Measurements from ENCODE around the gene PPP2R2C. TPM values are rescaled to one million over a fixed set of nuclear protein-coding genes. Genes with fewer than 3 reads are reported as not detected.
A peak's percentile ranks its signal among the peaks of the same experiment; 100 is the strongest.

The PPP2R2C gene
- total RNA-seq, 1 experiment from 2014 or later: under 0.01 TPM

DNA sequence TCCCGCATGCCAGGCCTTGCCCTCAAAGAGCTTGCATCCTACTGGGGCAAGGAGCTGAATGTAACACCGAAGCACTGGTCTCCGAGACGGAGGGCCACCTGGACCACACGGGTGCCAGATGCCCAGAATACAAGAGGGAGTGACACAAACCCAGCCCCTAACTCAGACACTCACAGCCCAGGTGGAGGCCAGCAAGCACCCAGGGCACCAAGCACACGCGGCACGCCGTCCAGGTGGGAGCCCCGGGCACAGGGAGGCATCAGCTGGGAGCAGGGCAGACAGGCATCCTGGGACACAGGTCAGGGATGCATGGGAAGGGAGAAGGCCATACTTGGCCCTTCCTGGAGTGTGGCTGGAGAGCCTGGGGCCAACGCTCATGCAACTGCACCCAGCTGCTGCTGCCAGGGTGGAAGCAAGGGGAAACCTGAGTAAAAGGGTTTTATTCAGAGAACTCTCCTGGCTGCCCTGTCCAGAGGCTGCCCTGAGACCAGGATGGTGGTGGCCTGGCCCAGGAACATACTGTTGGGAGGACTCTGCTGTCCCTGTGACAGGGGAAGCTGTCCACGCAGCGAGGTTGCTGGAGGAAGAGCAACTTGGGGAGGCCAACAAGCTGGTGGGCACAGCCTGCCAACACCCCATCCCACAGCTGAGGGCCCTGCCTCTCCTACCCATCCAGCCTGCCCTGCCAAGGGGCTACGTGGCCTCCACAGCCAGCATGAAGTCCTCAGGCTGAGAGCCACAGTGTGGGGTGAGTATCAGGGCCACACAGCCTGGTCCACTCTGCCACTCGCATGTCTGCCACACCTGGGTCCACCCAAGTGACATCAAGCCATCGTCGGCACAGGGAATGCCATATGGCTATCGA is 22.2 kb upstream of the PPP2R2C start:
- no peak for DNase-seq (ENCODE audit: low read depth)

DNA sequence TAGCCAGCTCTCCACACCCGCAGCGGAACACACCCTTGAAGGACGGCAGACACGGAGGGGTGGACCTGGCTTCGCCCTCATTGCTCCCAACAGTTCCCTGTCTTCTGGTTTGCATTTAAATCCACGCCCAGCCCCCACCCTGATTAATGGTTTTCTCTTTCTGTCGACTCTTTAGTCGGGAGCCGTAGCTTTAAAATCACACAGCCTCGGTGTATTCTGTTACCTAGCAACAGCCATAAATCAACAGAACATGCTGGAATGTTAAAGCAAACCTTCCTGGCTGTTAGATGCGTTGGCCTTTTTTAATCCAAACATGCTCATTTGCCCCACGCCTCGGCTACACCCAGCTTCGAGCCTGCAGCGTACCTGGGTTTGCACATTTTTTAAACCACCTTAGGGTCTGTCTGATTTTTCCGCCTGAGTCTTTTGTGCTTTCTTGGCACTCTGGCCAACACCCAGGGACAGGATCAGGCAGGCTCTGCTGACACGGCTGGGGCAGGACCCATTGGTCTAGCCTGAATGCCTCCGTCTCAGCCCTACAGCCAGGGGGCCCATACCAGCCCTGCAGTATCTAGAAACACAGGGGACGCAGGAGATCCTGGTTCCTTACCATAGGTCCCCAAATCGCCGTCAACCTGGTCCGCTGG is 21.4 kb upstream of the PPP2R2C start:
- peak; percentile 12 for DNase-seq (ENCODE audit: low read depth)

DNA sequence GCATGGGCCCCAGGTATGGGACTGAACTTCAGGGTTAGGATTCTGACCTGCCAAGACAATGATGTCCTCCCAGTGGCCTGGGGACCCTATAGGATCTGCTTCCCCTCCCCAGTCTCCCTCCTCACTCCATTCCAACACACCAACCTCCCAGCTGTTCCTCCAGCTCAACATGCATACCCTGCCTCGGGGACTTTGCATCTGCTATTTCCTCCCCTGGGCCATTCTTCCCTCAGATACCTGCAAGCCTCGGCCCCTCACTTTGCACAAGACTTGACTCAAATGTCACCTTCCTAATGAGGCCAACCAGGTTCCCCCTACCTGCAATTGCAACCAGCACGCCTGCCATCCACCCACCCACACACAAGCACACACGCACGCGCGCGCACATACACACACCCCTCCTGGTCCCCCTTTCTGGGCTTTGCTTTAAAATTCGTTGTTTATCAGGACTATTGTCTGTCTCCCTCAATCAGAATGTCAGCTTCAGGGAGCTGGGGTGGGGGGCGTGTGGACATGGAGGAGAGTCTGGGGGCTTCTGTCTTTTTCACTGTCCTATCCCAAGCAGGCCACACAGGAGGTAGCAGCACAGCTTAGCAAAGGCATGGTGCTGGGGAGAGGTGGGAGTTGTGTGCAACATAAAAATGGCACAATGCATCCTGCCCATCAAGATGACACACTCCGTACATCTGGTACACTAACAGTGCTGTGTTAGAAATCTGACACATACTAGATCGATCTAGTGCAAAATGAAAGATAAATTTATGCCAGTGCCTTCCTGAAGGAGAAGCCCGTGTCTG is 20.6 kb upstream of the PPP2R2C start:
- DNase-seq (ENCODE audit: low read depth): no peak

DNA sequence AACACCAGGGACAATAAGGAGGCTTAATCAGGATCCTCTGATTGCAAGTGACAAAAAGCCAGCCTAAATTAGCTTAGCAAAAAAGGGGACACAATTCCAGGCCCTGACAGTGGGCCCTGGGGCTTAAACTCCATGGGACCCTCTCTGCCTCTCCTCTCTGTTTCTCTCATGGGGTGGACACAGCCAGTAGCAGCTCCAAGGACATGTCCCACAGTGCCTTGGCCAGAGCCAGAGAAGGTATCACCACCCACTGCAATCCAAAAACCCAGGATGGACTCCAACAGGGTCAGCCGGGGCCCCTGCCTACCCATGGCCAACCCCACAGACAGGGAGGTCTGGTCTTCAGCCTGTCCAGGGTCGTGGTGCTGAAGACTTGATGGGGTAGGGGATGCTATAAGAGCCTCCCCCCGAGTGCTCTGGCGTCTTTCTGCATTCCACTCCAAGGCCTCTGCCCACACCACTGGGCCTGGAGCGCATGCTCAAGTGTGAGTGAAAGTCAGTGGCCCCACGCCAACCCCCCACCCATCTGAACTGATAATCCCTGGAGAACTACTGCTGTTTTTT is 19.7 kb upstream of the PPP2R2C start:
- DNase-seq (ENCODE audit: low read depth): no peak

DNA sequence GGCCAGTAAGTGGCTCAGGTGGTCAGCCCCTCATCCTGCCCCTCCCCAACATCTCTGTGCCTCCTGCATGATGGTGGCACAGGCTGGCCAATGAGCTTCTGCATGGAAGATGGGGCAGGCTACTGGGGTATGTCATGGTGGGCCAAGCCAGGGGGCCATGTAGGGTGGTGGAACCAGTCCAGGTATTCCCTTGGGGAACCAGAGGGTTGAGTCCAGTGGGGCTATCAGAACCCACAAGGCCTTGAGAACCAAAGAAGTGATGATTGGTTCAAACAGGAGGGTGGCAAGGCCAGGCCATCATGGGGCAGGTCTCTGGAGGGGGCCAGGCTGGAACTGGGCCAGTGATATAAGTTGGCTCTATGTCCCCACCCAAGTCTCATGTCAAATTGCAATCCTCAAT is 18.8 kb upstream of the PPP2R2C start:
- DNase-seq (ENCODE audit: low read depth): no peak

DNA sequence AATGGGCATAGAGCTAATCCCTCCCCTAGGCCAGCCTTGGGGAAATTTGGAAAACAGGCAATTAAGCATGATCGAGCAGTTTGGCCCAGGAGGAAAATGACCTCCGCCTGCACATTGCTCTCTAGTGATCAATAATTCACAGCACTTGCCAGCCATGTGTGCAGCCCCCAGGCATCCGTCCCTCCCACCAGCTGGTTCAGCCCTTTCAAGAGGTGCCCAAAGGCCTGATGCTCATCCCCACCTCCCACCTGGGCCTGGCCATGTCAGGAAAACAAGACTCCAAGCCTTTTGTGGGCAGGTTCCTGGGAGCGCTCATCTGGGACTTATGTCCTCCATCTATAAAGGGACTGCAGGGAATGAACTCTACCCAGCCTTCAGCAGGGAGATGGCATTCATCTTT is 17.5 kb upstream of the PPP2R2C start:
- no peak for DNase-seq (ENCODE audit: low read depth)

DNA sequence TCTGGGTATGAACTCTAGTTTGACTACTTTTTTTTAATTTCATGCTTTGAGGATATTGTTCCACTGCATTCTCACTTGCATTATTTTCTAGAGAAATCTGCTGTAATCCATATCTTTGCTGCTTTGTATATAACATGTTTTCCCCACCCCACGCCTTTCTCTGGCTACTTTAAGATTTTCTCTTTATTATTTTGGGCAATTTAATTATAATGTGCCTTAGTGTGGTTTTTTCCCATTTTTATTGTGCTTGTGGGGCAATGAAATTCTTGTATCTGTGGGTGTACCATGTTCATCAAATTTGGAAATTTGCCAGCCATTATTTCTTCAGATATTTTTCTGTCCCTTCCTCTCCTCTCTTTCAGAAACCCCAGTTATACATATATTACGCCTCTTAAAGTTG is 15.1 kb upstream of the PPP2R2C start:
- no peak for DNase-seq (ENCODE audit: low read depth)

DNA sequence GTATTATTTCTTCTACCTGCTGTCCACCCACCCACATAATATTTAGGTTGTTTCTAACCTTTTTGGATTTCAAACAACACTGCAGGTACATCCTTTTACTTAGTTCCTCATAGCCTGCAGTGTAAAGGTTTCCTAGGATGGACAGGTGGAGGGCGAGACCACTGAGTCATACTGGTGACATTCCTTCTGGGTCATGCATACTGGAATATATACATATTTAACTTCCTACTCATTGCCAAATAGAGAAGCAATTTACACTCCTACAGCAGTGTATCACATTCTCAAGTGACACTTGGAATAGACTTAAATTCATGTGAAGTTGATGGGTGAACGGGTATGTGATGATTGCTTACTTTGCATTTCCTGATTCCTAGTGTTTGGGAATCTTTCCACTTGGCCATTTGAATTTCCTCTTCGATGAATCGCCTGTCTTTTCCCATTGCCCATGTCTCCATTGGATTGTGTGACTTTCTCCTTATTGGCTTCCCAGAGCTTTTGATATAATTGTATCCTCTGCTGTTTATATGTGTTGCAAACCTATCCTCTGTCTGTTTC is 8.2 kb upstream of the PPP2R2C start:
- DNase-seq (ENCODE audit: low read depth): no peak

DNA sequence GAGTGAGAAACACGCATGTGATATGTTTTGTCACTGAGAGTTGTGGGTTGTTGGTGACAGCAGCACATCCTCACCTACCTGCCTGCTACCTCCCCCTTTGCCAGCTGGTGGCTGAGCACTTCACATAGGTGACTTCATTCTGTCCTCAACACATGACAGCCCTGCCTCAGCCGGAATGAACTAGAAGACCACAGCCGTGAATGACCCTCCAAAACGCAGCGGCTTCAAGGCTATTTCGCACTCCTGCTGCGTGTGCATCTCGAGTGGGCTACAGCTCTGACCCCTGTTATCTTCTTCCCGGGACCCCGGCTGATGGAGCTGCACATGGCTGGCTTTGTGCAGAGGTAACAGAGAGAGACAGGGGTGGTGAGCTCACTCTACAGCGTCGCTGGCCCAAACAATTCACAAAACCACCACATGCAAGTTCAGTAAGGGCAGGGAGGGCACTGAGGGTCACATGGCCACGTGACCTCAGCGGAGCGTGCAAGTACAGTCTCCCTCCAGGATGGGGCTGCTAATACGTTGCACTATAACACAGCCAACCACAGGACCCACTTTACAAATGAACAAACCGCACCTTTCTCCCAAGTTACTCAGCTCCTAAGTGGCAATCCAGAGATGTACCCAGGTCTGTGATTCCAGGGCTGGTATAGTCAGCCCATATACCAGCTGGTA is 6.3 kb upstream of the PPP2R2C start:
- DNase-seq (ENCODE audit: low read depth): no peak

DNA sequence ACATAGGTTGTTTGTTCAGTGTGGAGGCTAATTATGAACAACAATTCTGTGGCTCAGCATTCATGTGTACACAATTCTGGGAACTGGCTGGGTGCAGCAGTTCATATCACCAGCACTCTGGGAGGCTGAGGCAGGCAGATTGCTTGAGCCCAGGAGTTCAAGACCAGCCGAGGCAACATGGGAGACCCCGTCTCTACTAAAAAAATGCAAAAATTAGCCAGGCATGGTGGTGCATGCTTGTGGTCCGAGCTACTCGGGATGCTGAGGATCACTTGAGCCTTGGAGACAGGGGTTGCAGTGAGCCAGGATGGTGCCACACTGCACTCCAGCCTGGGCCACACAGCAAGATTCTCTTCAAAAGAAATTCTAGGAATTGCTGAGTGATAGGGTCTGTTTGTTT is 4.5 kb upstream of the PPP2R2C start:
- DNase-seq (ENCODE audit: low read depth): no peak

DNA sequence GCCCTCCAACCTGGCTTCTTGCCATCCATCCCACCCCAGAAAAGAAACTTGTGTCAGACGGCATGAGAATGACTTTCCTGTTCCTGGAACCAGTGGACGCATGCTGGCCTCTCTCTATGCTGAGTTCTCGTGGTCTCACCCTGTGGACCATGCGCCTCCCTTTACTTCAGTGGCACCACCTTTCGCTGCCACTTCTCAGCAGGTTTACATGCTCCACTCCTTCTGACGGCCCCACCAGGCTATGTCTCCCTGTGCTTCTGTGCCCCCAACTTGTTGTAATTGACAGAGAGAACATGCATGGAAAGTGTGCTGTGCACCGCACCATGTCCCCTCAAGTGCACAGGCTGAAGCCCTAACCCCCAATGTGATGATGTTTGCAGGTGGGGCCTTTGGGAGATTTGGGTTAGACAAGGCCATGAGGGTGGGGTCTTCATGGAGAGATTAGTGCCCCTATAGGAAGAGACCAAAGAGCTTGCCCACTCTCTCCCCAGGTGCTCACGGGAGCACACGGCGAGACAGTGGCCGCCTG is 3.1 kb upstream of the PPP2R2C start:
- no peak for DNase-seq (ENCODE audit: low read depth)

DNA sequence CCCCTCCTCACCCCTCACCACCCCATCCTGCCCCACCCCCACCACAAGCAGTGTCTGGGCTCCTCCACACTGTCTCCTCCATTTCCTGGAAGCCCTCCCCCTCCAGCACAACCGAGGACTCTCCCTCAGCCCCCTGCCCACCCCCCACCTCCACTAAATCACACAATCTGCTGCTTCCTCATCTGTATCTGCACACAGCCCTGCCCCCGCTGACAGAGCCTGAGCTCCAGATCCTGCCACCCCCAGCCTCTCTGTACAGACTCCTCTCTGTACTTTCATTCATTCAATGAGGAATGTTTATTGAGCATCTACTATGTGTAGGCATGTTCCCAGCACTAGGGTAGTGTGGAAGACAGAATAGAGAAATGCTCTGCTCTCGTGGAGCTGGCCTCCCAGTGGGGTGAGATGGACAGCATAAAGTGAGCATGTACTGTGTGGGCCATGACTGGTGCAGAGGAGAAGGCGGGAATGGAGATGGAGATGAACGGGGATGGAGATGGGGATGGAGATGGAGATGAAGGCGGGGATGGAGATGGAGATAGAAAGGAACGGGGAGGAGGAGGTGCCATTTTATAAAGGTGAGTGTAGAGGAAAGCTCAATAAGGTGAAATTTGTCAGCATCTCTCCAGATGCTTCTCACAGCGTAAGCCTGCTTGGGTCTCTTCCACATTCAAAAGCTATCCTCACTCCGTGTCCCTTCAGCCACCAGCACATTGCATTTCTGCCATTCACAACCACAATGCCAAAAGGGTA is 2.5 kb upstream of the PPP2R2C start:
- no peak for DNase-seq (ENCODE audit: low read depth)

DNA sequence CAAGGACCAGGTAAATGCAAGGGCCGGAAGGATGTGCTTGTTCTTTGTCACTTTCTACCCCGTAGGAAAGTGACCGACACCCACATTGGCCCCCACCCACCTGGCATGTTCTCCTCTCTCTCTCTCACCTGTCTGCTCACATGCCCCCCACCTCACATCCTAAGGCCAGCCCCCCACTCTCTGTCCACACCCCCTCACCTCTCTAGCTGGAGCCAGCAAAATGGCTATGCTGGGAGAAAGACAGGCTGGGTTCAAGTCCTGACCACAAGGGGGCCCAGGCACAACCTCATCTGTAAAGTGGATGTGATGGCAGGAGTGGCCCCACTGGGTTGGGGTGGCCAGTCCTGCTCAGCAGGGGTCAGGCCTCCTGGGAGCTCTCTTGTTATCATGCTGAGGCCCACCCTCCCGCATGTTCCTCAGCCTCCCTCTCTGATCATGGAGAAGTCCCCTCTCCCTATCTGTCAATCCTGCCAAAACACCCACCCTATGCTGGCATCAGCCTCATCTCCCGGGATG is 1.7 kb upstream of the PPP2R2C start:
- no peak for DNase-seq (ENCODE audit: low read depth)

DNA sequence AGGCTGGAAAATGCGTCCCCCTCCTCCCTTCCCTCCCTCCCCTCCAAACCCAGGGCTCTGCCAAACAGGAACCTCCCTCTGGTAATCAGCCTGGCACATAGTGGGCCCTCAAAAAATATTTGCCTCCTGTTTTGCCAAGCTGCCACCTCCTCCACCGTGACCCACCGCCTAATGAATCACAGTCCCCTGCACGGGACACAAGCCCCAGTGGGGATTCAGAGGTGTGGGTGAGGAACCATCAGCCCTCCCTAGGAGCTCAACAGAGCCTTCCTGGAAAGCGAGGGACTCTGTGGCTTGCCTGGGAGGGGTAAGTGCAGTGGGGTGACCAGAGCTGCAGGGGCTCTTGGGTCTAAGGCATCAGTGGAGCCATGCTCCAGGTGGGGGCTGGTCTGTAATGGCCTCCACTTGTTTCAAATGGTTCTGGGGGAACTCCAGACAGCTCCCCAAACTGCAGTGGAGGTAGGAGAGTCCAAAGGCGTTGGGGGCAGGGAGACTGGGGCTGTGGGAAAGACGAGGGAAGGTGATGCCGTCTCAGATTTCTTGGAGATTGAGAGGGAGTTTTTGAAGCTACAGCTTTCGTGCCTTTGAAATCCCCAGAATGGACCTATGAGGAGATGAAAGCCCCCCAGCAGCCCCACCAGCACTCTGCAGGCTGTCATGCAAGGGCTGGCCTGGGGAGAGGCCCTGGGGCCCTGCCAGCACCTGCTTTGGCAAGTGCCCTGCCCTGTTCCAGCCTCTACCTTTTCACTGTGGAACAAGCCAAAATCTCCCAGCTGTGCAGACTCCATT is 1.0 kb upstream of the PPP2R2C start:
- no peak for DNase-seq (ENCODE audit: low read depth)

DNA sequence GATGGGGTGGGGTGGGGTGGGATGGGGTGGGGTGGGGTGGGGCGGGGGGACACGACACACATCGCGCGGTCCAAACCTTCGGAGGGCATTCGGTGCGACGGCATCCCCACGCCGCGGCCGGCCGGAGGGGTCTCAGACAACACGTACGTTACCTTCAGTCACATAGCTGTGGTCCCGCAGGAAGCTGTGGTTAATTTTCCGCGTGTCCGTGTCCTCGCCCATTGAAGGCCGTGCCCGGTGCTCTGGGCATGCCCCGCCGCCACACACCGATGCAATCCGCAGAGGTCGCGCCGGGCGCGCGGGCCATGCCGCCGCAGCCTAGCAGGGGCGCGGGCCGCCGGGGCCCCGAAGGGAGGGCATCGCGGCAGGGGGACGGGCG is 417 bp downstream of the PPP2R2C start:
- no peak for DNase-seq (ENCODE audit: low read depth)

DNA sequence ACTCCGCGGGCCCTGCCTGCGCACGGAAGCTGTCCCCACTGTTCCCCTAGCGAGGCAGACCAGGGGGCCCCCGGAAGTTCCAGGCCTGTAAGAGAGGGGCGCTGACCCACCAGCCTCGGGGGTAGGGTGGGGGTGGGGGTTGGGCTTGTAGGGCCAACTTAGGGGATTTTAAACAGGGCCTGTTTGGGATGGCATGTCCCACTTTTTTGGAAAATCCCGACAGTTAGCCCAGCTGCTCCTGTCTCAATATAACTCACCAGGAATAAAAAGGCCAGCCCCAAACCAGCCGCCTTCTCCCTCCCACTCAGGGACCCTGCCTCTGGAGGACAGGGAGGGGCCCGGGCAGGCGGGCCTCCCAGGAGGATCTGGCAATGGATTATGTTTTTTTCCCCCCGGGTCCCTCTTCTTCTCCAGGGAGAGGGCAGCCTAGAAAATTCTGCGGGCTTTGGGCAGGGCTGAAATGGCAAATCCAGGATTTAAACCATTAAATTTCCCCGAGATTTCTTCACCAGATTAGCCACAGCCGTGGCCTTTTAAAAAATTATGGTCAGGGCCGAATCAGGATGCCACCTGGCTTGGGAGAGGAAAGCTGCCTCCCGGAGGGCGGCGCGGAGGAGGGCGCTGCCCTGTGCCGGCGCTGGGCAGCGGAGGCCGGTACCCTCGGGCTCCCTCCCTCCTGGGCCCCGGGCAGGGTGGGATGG is 957 bp downstream of the PPP2R2C start:
- no peak for DNase-seq (ENCODE audit: low read depth)

DNA sequence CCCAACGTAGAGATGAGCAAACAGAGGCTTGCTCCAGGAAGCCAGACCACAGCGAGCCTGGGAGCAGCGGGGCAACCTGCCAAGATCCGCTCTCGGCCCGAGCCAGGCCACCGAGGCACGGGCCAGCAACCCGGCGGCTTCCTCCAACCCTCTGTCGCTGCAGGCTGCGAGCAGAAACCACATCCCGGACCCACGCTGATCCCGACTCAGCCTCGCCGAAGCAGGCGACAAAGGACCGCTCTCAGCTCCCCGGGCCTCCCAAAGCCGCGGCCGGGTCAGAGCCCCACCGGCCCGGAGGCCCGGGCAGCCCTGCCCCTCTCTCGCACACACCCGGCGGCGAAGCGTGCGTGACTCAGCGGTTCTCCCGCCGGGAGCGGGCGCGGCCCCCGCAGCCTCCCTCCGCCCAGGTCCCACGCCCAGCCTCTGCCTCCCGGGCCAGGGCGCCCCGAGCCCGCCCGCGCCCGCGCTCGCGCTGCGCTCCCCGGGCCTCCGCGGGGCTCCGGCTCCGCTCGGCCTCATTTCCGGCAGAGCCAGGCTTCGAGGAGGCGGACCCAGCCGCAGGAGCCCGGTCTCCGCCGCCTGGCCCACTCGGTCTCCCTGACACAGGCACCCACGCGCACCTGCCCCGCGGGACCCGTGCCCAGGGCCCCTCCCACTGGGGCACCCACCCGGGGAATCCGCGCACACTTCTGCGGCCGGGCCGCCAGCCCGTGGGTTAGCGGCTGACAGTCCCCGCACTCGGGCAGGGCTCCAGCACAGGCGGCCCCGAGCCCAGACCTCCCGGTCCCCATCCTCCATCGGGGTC is 1.7 kb downstream of the PPP2R2C start:
- DNase-seq (ENCODE audit: low read depth): peak; percentile 63
